Hepatic stellate cell (primary cell): Measurements from ENCODE around the gene AK2.
"Not testable (repeated sequence)": the region's sequence is repeated elsewhere in the genome, so short reads cannot be mapped to it uniquely, and the experiment has no call there.

Source experiments
- DNase-seq: peaks from one replicate; pipeline ENCODE4 v3.0.0; 2011; ENCODE audit warnings: low spot score

The AK2 gene

DNA sequence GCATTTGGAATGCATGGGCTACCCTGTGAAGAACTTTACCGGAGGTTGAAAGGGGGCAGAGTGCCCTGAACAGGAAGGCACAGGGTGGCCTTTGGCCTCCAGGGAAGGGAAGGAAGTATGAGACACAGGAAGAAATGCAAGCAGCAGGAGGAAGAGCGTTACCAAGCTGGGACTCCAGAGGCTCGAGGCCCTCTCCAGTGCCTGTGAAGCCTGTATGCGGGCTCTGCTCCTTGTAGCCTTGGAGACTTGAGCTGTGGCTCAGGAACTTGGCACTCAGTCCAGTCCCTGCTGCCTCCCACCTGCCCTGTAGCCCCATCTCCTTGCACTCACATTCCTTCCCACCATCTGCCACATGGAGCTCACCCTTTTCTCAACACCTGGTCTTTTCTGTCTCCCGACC lies 38.6 kb downstream of the AK2 start:
- DNase-seq = no peak

DNA sequence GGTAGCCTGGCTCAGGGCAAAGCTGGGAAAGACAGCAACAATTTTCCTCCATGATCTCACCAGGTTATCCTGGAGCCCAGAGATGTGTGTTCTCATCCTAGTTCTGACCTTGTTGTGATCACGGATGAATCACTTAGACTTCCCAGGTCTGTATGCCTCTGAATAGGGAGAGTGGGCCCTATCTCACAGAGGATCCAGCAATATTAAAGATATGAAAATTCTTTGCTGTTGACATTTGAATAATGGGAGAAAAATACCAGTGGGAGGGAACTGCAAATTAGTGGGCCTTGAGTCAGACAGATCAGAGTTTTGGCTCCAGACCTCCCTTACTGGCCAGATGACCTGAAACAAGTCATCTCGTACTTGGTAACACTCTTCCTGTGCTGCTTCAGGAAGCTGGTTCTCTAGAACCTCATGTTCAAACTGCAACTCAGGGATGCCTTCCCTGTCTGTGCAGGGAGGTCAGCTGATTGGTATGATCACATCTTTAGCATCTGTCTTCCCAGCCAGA lies 39.2 kb downstream of the AK2 start:
- DNase-seq = peak; percentile 69

GRCh38 chr1:32993324-32993636 lies 43.4 kb downstream of the AK2 start:
- DNase-seq = not testable (repeated sequence)

DNA sequence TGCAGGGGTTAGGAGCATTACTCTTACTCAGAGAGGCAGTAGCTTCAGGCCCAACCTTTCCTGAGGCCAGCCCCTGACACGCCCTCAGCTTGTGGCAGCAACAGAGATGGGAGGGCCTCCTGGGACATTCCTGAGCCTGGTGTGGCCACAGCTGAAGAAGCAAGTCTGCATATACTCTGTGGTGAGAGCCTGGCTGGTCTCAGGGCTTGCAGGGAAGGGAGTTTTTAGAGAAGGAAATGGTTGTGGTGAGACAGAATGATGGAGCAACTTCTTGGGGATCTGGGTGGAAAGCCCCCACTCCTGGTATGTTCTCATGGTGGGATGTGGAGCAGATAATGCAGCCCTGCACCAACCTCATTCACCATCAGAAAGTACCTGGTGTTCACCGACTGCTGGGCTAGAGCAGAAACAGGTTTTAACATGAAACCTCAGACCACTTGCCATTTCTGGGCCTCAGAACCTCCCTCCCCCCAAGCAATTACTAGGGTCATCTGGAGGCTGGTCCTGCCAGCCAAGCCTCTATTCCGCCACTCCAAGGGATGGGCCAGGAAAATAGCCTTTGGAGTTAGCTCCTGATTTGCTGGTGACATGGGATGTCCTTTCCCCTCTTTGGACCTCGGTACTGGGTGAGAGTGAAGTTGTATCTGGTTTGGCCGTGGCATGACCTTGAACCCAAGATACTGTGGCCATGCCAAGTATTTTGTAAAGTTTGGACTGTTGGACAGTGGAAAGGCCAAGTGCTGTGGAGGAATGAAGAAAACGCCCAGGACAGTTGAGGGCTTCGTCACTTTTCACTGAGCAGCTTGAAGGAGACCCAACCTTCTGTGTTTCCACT lies 44.0 kb downstream of the AK2 start:
- peak; percentile 96 for DNase-seq

- DNase-seq = no peak
Measured at GRCh38 chr1:32991819-32992488, 44.7 kb downstream of the AK2 start.

- DNase-seq = no peak
Measured at GRCh38 chr1:32991386-32991785, 45.3 kb downstream of the AK2 start.

- DNase-seq = no peak
Measured at GRCh38 chr1:32990887-32991286, 45.8 kb downstream of the AK2 start.

- peak; percentile 89 for DNase-seq
Measured at GRCh38 chr1:32989160-32990050, 47.3 kb downstream of the AK2 start.

DNA sequence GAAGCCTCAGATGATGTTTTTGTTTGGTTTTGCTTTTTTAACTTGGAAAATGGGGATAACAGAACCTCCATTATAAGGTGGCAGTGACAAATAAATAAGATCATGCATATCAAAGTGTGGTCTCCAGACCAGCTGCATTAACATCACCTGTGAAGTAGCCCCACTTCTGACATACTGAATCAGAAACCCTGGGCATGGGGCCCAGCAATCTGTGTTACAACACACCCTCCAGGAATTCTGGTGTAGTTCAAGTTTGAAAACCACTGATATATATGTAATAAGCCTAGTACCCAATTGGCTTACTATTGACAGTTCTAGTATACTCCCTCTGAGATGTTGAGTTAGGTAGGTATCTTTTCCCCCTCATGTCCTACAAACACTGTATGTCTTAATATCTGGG lies 48.0 kb downstream of the AK2 start:
- no peak for DNase-seq

DNA sequence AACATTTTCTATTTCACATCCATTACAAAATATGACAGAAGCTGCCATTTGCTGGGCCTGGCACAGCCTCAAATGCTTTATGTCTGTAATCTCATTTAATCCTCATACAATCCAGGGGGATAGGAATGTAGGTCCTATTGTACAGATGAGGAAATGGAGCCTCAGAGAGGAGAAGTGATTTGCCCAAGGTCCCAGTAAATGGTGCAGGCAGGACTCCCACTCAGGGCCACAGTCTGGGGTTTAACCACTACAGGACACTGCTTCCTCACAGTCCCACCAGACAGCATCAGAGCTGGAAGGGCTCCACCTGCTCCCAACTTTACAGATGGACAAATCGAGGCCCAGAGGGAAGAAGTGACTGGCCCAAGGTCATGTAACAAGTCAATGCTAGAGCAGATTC lies 51.5 kb downstream of the AK2 start:
- no peak for DNase-seq

DNA sequence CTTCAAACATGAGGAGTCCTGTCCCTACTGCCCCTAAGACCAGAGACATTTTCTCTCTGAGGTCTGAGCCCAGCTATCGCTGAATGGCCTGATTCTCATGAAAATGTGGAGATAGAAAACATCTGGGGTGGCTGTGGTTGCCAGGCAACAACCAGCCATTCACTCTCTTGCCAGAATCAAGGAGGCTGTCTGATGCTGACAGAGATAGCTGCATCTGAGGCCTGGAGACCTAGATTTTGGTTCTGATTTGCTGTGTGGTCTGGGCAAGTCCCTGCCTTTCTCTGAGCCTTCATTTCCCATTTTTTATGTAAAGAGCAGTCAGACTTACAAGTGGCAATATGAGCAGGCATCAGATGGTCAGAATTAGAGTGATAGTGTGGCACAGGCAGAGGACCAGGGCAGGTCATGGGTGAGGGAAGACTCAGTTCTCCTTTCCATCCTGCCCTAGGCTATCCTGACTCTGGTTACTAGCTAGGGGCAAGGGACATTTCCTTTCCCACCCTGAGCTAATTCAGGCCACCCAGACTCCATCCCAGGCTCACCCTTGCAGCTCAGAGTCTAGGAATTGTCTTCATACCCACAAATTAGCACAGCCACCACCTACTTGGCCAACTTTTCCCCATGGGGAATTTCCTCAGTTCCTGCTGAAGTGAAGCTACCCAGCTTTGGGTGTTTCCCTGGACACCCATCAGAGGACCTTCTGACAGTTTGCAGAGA lies 52.1 kb downstream of the AK2 start:
- no peak for DNase-seq

DNA sequence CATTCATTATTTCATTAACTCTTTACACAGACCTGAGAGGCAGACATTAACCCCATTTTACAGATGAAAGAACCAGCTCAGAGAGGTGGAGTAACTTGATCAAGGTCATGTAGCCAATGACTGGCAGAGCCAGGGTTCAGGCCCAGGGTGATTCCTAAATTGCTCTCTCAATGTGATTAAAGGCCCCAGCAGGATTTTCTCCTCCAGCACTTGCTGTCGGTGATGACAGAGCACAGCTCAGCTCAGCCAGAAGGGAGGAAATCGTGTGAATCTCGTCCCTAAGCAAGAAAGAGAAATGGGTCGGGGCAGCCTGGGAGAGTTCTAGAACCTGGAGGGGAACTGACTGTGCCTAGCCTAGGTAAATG lies 52.6 kb downstream of the AK2 start:
- no peak for DNase-seq

DNA sequence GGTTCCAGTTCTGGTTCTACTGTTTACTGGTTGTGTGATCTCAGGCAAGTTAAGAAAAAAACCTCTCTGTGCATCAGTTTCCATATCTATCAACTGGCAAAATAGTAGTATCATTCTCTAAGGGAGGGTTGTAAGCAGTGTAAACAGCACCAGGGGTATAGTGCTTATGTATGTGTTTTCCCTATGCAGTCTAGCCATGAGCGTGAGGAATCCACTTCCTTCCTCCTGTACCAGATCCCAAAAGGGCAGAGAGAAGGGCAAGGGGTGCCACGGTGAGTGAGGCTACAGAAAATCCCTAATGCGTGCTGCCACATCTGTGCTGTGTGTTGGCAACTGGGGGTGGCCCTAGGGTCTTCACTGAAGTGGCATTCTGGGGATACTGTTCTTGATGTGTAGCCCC lies 53.7 kb downstream of the AK2 start:
- no peak for DNase-seq

DNA sequence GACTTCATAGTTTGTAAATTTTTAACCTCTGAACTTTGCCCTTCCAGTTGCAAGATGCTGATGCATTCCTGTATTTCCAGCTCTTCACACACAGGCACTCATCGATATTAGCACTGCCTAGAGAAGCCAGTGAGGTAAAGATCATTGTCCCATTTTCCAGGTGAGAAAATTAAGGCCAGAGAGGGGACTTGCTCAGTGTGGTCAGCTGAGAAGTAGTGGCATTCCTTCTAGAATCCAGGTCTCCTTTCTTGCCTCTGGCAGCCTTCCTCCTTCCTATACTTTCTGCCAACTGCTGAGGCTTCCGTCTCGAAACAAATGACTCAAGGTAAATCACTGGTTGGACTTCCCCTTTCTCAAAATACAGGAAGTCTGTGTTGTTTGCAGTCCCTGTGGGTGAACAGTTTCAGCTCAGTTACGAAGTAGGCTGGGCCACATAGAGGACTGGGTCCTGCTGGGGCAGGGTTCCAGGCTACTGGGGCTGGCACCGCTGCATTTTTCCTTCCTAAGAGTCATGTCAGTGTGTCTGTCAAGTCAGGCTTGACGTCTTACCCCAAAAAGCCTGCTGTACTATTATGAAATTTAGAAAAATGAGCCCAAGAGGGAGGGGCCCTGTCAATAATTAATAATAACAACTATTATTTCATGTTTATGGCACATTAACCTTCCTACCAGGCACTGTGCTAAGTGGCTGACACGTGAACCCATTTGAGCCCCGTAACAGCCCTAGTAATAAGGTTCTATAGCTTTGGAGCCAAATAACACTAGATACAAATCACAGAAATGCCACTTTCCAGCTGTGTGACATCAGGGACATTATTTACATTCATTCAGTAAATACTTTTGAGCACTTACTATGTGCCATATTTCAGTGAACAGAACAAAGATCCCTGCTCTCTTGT lies 55.4 kb downstream of the AK2 start:
- no peak for DNase-seq

DNA sequence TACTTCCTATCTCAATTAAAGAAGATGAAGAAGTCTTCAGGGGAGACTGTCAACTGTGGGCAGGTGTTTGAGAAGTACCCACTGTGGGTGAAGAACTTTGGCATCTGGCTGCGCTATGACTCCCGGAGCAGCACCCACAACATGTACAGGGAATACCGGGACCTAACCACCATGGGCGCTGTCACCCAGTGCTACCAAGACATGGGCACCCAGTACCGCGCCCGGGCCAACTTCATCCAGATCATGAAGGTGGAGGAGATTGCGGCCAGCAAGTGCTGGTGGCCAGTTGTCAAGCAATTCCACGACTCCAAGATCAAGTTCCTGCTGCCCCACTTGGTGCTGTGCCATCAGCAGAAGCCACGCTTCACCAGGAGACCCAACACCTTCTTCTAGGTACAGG lies 56.6 kb downstream of the AK2 start:
- no peak for DNase-seq

DNA sequence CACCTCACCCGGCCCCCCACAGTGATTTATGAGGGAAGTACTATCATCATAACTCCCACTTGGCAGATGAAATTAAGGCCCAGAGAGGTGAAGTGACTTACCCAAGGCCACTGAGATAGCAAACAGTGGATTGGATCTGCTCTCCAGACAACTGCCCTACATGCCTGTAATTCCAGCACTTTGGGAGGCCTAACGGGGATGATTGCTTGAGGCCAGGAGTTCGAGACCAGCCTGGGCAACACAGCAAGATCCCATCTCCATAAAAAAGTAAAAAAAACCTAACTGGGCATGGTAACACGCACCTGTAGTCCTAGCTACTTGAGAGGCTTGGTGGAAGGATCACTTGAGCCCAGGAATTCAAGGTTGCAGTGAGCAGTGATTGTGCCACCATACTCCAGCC lies 57.8 kb downstream of the AK2 start:
- no peak for DNase-seq

DNA sequence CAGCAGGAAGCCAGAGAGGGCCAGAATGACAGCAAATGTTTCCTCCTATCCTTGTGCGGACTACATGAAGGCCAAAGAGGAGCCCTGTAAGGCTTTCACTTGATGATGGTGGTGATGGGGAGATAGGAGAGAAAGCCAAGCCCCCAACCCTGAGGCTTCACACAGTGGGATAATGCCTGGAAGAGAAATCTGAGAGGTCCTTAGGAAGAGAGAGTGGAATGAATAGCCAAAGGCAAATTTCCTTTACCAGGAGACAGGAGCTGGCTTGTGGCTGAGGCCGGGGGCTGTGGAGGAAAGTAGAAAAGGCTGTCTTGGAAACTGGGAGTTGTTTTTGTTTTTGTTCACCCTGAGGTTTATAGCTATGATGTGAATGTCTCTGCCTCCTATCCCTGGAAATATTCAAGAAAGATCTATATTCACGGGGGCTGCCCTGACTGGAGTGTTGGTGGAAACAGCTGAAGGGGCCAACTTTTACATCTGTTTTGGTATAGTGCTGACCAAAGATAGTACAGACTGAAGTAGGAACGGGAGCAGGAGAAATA lies 59.1 kb downstream of the AK2 start:
- no peak for DNase-seq

DNA sequence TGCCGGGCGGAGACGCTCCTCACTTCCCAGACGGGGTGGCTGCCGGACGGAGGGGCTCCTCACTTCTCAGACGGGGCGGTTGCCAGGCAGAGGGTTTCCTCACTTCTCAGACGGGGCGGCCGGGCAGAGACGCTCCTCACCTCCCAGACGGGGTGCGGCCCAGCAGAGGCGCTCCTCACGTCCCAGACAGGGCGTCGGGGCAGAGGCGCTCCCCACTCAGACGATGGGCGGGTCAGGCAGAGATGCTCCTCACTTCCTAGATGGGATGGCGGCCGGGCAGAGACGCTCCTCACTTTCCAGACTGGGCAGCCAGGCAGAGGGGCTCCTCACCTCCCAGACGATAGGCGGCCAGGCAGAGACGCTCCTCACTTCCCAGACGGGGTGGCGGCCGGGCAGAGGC lies 61.6 kb downstream of the AK2 start:
- DNase-seq = not testable (repeated sequence)

GRCh38 chr1:32973458-32973857 lies 63.2 kb downstream of the AK2 start:
- DNase-seq = not testable (repeated sequence)

DNA sequence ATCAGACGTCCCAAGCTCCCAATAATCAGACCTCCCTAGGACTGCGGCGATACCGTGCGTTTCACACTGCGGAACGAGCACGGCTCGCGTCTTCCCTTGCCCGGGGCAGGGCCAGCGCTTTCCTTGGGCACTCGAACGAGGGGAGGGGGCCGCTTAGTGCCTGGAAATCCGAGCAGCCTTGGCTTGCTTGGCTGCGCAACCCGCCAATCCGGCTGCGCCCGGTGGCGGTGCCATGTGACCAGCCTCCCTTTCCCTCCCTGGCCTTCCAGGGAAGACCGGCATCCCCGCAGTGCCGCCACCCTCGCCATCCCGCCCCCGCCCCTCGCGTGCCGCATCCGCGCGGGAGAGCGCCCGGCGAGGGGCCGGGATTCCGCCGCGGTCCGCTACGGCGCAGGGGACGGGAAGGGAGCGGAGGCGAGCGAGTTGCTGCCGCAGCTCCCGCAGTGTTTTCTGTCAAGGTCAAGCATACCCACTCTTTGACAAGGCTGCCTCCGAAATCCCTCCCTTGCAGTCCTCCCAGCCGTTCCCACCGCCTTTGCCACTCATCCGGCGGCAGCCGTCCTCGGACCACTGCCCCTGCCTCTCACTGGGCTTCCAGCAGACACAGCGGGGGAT lies 63.8 kb downstream of the AK2 start:
- peak; percentile 62 for DNase-seq
